Mesenchymal stem cell (in vitro differentiated cells and primary cell): ENCODE data around the gene BCAR1.
"Not testable (repeated sequence)": the region's sequence is repeated elsewhere in the genome, so short reads cannot be mapped to it uniquely, and the experiment has no call there.

ENCODE experiments used
- DNase-seq: peaks from one replicate; pipeline ENCODE4 v3.0.0-alpha.2; 2013
- H2AFZ ChIP-seq: one replicate; pipeline ENCODE4 v1.6.1; 2013; ENCODE audit warnings: low read depth, mild to moderate bottlenecking, control low read depth, inconsistent platforms, low read length, moderate library complexity
- H2AK5ac ChIP-seq: 2 replicates; pipeline ENCODE4 v1.6.1; 2013; ENCODE audit warnings: low read length, moderate library complexity, mild to moderate bottlenecking, inconsistent platforms; ENCODE audit not compliant: severe bottlenecking
- H2BK120ac ChIP-seq: one replicate; pipeline ENCODE4 v1.6.1; 2013; ENCODE audit warnings: low read depth, mild to moderate bottlenecking, inconsistent platforms, low read length, moderate library complexity
- H2BK12ac ChIP-seq, 2 experiments: one replicate each; pipeline ENCODE4 v1.6.1; 2013; ENCODE audit warnings: inconsistent platforms in 2 of 2, low read length in 2 of 2, mild to moderate bottlenecking in 2 of 2, moderate library complexity in 2 of 2, control low read depth in 1 of 2
- H2BK15ac ChIP-seq: one replicate; pipeline ENCODE4 v1.6.1; 2013; ENCODE audit warnings: mild to moderate bottlenecking, low read depth, inconsistent platforms; ENCODE audit not compliant: poor library complexity, severe bottlenecking
- H2BK5ac ChIP-seq: 2 replicates; pipeline ENCODE4 v1.6.1; 2013; ENCODE audit warnings: low read depth, mild to moderate bottlenecking, low read length, control low read depth, inconsistent platforms; ENCODE audit not compliant: poor library complexity, severe bottlenecking
- H3K14ac ChIP-seq, 2 experiments: one replicate each; pipeline ENCODE4 v1.6.1; 2013; ENCODE audit warnings: inconsistent platforms in 2 of 2, low read length in 2 of 2, control low read depth in 1 of 2, mild to moderate bottlenecking in 1 of 2, moderate library complexity in 1 of 2
- H3K18ac ChIP-seq, 2 experiments: one replicate each; pipeline ENCODE4 v1.6.1; 2013; ENCODE audit warnings: inconsistent platforms in 2 of 2, low read length in 2 of 2, control low read depth in 1 of 2, low read depth in 1 of 2, mild to moderate bottlenecking in 1 of 2
- H3K23ac ChIP-seq, 2 experiments: one replicate each; pipeline ENCODE4 v1.6.1; 2013; ENCODE audit warnings: inconsistent platforms in 2 of 2, low read length in 2 of 2, mild to moderate bottlenecking in 2 of 2, moderate library complexity in 2 of 2, control low read depth in 1 of 2
- H3K27ac ChIP-seq: 2 replicates; pipeline ENCODE4 v1.5.1; 2013; ENCODE audit warnings: mild to moderate bottlenecking, moderate library complexity, low read length, control low read depth, inconsistent platforms; ENCODE audit not compliant: poor library complexity, severe bottlenecking
- H3K27me3 ChIP-seq, 2 experiments: 2 replicates each; pipeline versions ENCODE4 v1.6.1 to v1.7.0; 2013; ENCODE audit warnings: low read length in 2 of 2, mild to moderate bottlenecking in 2 of 2, moderate library complexity in 2 of 2, control low read depth in 1 of 2, inconsistent platforms in 1 of 2; ENCODE audit not compliant: control insufficient read depth in 1 of 2, insufficient read depth in 1 of 2
- H3K36me3 ChIP-seq, 2 experiments: 2 replicates each; pipeline versions ENCODE4 v1.6.1 to v1.7.0; 2013; ENCODE audit warnings: low read length in 2 of 2, control low read depth in 1 of 2, inconsistent platforms in 1 of 2, low read depth in 1 of 2, mild to moderate bottlenecking in 1 of 2; ENCODE audit not compliant: insufficient read depth in 2 of 2, control insufficient read depth in 1 of 2
- H3K4ac ChIP-seq, 2 experiments: one replicate each; pipeline ENCODE4 v1.6.1; 2013; ENCODE audit warnings: inconsistent platforms in 2 of 2, low read length in 2 of 2, mild to moderate bottlenecking in 2 of 2, moderate library complexity in 2 of 2, control low read depth in 1 of 2, low read depth in 1 of 2
- H3K4me1 ChIP-seq: 2 replicates; pipeline ENCODE4 v1.6.1; 2013; ENCODE audit warnings: low read depth, low read length, control low read depth; ENCODE audit not compliant: control insufficient read depth, insufficient read depth
- H3K4me2 ChIP-seq: 2 replicates; pipeline ENCODE4 v1.6.1; 2013; ENCODE audit warnings: low read length, mild to moderate bottlenecking, inconsistent platforms; ENCODE audit not compliant: poor library complexity, severe bottlenecking
- H3K4me3 ChIP-seq, 2 experiments: 2 replicates each; pipeline versions ENCODE4 v1.5.1 to v1.7.0; 2013; ENCODE audit warnings: low read length in 2 of 2, mild to moderate bottlenecking in 2 of 2, control low read depth in 1 of 2, low read depth in 1 of 2; ENCODE audit not compliant: insufficient read depth in 1 of 2
- H3K79me1 ChIP-seq: replicated peaks from 2 replicates; pipeline ENCODE4 v1.6.1; 2013; ENCODE audit warnings: mild to moderate bottlenecking, control low read depth, low read length, inconsistent platforms; ENCODE audit not compliant: poor library complexity, severe bottlenecking
- H3K9ac ChIP-seq: 2 replicates; pipeline ENCODE4 v1.7.0; 2013; ENCODE audit warnings: mild to moderate bottlenecking, low read length, moderate library complexity
- H3K9me3 ChIP-seq: 2 replicates; pipeline ENCODE4 v1.7.0; 2013; ENCODE audit warnings: mild to moderate bottlenecking, low read length; ENCODE audit not compliant: control insufficient read depth
- H4K8ac ChIP-seq: one replicate; pipeline ENCODE4 v1.6.1; 2013; ENCODE audit warnings: inconsistent platforms, mild to moderate bottlenecking, low read length, moderate library complexity
- H4K91ac ChIP-seq: one replicate; pipeline ENCODE4 v1.6.1; 2013; ENCODE audit warnings: mild to moderate bottlenecking, low read length, inconsistent platforms
- WGBS: methylation state at CpG from one replicate; pipeline ENCODE4 v1.1.7; 2013; ENCODE audit warnings: mixed read lengths; 5-methylcytosine and 5-hydroxymethylcytosine counted together

Gene BCAR1

GRCh38 chr16:75209514-75209913, 41.9 kb downstream of the BCAR1 start:
- H3K4me3 ChIP-seq, H3K14ac ChIP-seq, H3K9me3 ChIP-seq, H3K4ac ChIP-seq, H2BK5ac ChIP-seq, H3K79me1 ChIP-seq, H2AK5ac ChIP-seq, H3K18ac ChIP-seq, H2BK15ac ChIP-seq, H2BK120ac ChIP-seq, H3K27ac ChIP-seq, H3K36me3 ChIP-seq, H4K8ac ChIP-seq, H3K9ac ChIP-seq, H3K4me2 ChIP-seq, H2AFZ ChIP-seq, H2BK12ac ChIP-seq, H4K91ac ChIP-seq, DNase-seq, H3K23ac ChIP-seq: not testable (repeated sequence)
- peaks cover 0 to 14% of the 10 kb centered on the region in 2 experiments for H3K27me3 ChIP-seq
- H3K4me1 ChIP-seq = peaks cover 11% of the 10 kb centered on the region
- 89% methylated on average over 7 of the region's 7 CpGs for WGBS

- H3K27me3 ChIP-seq = peaks cover 0 to 14% of the 10 kb centered on the region in 2 experiments
- no peak for DNase-seq
- peaks cover 11% of the 10 kb centered on the region for H3K4me1 ChIP-seq
- no peak overlapping the region for H3K9ac ChIP-seq
- no peak overlapping the region for H2BK120ac ChIP-seq
- no peak overlapping the region for H2BK12ac ChIP-seq
- H3K27ac ChIP-seq = no peak overlapping the region
- H3K14ac ChIP-seq = no peak overlapping the region
- no peak overlapping the region for H3K18ac ChIP-seq
- H3K4me3 ChIP-seq = no peak overlapping the region
- WGBS = 88% methylated on average over 26 of the region's 27 CpGs
- no peak overlapping the region for H3K4ac ChIP-seq
- H2BK15ac ChIP-seq = no peak overlapping the region
- no peak overlapping the region for H4K91ac ChIP-seq
- no peaks in the 10 kb centered on the region for H3K36me3 ChIP-seq
- H3K4me2 ChIP-seq = no peak overlapping the region
- H2AFZ ChIP-seq = no peak overlapping the region
- no peaks in the 10 kb centered on the region for H3K9me3 ChIP-seq
- H2AK5ac ChIP-seq = no peak overlapping the region
- no peak overlapping the region for H2BK5ac ChIP-seq
- no peaks in the 10 kb centered on the region for H3K79me1 ChIP-seq
- H4K8ac ChIP-seq = no peak overlapping the region
- no peak overlapping the region for H3K23ac ChIP-seq
Observed at GRCh38 chr16:75208861-75209505, 42.4 kb downstream of the BCAR1 start.

- no peak overlapping the region for H3K14ac ChIP-seq
- no peak overlapping the region for H2AFZ ChIP-seq
- H3K4me2 ChIP-seq = no peak overlapping the region
- H3K4me1 ChIP-seq = peaks cover 11% of the 10 kb centered on the region
- no peak overlapping the region for H3K9ac ChIP-seq
- H4K91ac ChIP-seq = no peak overlapping the region
- H3K36me3 ChIP-seq = no peaks in the 10 kb centered on the region
- no peak overlapping the region for H4K8ac ChIP-seq
- H3K4me3 ChIP-seq = no peak overlapping the region
- H2BK5ac ChIP-seq = no peak overlapping the region
- H2BK15ac ChIP-seq = no peak overlapping the region
- H2BK12ac ChIP-seq = no peak overlapping the region
- H2AK5ac ChIP-seq = no peak overlapping the region
- no peaks in the 10 kb centered on the region for H3K79me1 ChIP-seq
- 93% methylated on average over 9 of the region's 13 CpGs for WGBS
- no peak for DNase-seq
- no peak overlapping the region for H3K27ac ChIP-seq
- no peak overlapping the region for H2BK120ac ChIP-seq
- no peaks in the 10 kb centered on the region for H3K9me3 ChIP-seq
- H3K23ac ChIP-seq = no peak overlapping the region
- no peak overlapping the region for H3K4ac ChIP-seq
- peaks cover 0 to 14% of the 10 kb centered on the region in 2 experiments for H3K27me3 ChIP-seq
- no peak overlapping the region for H3K18ac ChIP-seq
Observed at GRCh38 chr16:75208242-75208825, 43.1 kb downstream of the BCAR1 start.

GRCh38 chr16:75207831-75208230, 43.6 kb downstream of the BCAR1 start:
- no peak for DNase-seq
- Histone ChIP-seq H3K4me1 (peaks cover 11% of the 10 kb centered on the region), H3K9ac (no peak overlapping the region), H2BK15ac (no peak overlapping the region), H3K23ac (no peak overlapping the region), H3K18ac (no peak overlapping the region), H4K8ac (no peak overlapping the region), H2BK120ac (no peak overlapping the region), H3K4ac (no peak overlapping the region), H3K4me2 (no peak overlapping the region), H3K27me3 (peaks cover 0 to 14% of the 10 kb centered on the region in 2 experiments), H3K4me3 (no peak overlapping the region), H3K14ac (no peak overlapping the region), H2BK12ac (no peak overlapping the region), H4K91ac (no peak overlapping the region), H2BK5ac (no peak overlapping the region), H2AK5ac (no peak overlapping the region), H3K9me3 (no peaks in the 10 kb centered on the region), H2AFZ (no peak overlapping the region), H3K36me3 (no peaks in the 10 kb centered on the region), H3K79me1 (no peaks in the 10 kb centered on the region), H3K27ac (no peak overlapping the region)
- WGBS = 88% methylated on average over 11 of the region's 11 CpGs
